Testis (tissue), 2 donors: ENCODE measurements around the gene THEMIS.

Experiments used
- POLR2A ChIP-seq: fragments of 450-650 bp; IDR thresholded peaks from one replicate; pipeline ENCODE4 v1.6.1; 2017; ENCODE audit warnings: antibody characterized with exemption, mild to moderate bottlenecking, moderate library complexity
- TF ChIP-seq, protein P1 (sequence below), 3 experiments: fragments of 450-650 bp in 2 of 3; fragments of 200-600 bp in 1 of 3; sonication (generic) in 1 of 3; IDR thresholded peaks; one replicate each; pipeline ENCODE4 v1.5.1; 2016 to 2019; ENCODE audit warnings: antibody characterized with exemption in 3 of 3, mild to moderate bottlenecking in 2 of 3, moderate library complexity in 1 of 3

DNA sequence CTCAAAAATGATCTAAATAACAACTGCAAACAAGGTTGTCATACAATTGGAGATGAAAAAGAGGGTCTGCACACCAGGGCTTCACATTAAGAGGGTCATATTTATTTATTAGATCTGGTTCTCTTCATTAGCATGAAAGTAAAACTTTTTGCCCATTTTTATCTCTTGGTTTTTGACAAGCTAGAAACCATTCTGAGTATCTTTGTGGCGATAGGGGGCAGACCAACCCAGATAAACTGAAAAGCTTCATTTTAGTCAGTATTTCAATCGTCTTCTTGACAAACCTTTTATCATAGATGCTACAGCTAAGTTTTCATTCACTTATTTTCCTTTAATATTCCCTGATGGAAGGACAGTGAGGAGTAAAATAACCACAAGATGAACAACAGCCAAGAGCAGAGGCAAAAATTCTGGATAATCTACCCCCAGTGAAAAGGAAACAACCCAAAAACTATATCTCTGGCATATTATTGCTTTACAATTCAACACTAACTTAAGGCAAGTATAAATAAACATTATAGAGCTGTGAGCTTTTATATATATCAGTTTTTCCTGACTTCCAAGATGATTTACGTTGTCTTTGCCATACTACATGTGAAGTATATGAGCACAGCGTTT is 45.2 kb downstream of the THEMIS start:
- TF ChIP-seq, protein P1, sequence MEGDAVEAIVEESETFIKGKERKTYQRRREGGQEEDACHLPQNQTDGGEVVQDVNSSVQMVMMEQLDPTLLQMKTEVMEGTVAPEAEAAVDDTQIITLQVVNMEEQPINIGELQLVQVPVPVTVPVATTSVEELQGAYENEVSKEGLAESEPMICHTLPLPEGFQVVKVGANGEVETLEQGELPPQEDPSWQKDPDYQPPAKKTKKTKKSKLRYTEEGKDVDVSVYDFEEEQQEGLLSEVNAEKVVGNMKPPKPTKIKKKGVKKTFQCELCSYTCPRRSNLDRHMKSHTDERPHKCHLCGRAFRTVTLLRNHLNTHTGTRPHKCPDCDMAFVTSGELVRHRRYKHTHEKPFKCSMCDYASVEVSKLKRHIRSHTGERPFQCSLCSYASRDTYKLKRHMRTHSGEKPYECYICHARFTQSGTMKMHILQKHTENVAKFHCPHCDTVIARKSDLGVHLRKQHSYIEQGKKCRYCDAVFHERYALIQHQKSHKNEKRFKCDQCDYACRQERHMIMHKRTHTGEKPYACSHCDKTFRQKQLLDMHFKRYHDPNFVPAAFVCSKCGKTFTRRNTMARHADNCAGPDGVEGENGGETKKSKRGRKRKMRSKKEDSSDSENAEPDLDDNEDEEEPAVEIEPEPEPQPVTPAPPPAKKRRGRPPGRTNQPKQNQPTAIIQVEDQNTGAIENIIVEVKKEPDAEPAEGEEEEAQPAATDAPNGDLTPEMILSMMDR (IDR thresholded peaks at IDR 0.05), result peak in 1 of 3 experiments; percentile 26
- no peak for TF ChIP-seq POLR2A
